NCI-H345 treated with DMSO at 0.1 percent for 48 hours (cell line): ENCODE data around the gene HSD17B12.

Experiments
- DNase-seq: peaks from one replicate; lab custom pipeline; 2025; ENCODE audit not compliant: unreplicated experiment; lab: John Stamatoyannopoulos, UW

HSD17B12 gene

DNA sequence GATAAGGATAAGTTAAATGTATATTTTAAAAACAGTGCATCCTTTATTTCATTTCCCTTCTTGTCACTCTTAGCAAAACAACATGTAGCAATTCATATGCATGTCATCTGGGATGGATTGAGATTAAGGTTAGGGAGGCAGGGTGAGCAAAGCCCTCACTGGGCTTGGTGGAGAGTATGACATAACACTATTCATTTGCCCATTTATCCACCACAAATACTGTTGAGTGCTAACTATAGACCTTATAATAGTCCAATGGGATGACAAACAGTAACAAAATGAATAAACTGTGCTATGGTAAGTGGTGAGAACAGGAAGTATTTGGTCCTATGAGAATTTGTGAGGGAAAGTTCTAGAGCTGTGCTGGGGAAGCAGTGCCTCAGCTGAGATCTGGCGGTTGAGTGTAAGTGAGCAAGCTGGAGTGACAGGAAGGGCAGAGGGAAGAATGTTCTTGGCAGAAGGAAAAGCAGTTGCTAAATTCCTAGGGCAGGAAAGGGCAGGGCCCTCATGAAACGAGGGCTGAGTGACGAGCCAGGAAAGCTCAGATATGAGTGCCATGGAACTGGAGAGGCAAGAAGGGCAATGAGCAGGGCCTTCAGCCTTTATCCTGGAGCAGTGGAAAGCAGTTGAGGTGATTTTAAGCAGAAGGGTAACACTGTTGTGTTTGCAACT is 6.7 kb downstream of the HSD17B12 start:
- no peak for DNase-seq

DNA sequence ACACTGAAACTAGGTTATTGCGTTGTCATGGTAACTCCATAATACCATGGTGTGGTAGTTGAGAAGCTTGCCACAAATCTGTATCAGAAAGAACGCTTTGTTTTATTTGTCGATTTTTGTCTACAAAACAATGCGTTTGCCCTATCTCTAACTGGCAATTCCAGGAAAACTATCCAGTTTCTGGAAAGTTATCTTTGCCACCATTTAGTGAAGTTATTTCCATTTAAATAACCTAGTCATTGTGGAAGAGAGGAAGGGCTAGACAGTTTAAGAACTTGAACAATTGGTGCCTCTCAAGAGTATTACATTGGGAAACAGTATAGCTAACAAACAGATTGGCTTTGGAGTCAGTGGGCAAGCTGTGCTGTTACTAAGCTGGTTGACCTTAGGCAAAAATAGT is 7.9 kb downstream of the HSD17B12 start:
- DNase-seq = no peak

DNA sequence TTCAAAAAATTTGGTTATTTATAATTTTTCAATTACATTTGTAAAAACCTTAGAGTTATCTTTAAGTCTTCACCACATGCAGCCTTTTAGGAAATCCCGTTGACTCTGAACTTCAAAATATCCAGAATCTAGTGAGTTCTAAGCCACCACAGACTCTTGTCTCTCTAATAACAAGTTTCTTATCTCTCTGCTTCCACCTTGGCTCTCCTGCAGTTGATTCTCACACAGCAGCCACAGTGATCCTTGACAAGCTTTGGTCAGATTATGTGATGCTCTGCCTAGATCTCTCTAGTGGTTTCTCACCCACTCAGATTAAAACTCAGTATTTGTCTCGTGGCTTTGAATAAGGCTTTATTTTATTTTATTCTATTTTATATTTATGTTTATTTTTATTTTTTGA is 8.6 kb downstream of the HSD17B12 start:
- no peak for DNase-seq

DNA sequence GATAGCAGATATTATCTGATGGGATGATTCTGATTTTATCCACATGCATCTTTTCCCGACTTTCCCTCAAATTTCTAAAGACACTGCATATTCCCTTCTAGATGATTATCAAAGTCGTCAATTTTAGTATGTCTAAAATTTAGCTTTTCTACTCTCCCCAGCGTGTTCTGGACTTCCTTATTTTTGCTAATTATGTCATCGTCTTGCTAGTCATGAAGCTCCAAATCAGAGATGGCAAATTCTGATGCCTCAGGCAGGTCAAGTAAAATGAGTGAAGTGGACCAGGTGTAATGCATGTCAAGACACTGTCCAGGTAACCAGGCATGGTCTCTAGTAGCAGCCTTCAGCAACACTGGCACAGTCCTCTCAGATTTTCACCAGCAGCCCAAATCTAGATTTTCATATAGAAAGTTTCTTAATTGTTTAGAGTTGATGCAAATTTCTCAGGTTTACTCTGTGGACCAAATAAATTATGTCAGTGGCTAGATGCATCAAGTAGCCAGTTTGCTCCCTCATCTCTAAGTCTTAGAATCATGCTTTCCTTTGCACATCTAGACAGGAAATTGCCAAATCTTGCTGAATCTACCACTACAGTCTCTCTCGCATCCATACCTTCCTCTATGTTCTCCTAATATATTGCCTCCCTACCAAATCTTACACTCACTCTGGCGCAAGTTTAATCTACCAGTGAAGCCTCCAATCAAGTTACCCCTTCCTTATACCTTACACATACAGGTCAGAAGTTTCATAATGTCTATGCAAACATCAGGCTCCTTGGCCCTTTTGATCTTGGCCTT is 10.6 kb downstream of the HSD17B12 start:
- no peak for DNase-seq

DNA sequence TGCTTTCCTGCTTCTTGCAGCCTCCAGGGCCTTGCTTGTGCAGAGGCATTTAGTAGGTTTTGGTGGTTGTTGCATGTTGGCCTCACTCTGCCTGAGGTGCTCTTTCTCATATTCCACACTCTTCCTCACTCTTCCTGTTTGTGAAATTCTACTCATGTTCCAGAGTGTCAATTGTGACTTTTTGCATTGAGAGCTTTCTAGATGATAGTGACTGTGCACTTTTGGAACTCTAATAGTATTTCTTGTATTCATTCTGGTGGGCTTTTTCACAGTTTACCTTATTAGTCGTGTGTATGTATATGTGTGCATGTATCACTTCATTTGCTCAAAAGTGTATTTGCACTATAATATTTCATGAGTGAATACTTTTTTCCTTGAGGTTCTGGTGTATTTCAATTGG is 11.3 kb downstream of the HSD17B12 start:
- no peak for DNase-seq

DNA sequence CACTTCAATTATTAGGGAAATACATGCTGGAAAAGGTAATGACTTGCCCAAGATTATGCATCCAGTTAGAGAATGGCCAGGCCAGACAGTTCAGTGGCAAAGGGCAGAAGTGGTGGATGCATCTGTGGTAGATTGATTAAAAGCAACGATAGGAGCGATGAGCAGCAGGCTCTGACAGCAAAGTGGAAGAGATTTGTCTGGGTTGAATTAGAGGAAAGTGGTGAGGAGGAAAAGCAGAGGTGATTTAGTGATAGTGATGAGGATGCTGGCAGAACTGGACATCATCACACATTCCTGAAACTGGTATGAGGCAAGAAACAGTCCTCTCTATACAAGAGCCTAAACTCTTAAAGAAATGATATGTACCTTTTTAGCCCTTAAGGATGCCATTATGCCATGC is 12.5 kb downstream of the HSD17B12 start:
- no peak for DNase-seq

DNA sequence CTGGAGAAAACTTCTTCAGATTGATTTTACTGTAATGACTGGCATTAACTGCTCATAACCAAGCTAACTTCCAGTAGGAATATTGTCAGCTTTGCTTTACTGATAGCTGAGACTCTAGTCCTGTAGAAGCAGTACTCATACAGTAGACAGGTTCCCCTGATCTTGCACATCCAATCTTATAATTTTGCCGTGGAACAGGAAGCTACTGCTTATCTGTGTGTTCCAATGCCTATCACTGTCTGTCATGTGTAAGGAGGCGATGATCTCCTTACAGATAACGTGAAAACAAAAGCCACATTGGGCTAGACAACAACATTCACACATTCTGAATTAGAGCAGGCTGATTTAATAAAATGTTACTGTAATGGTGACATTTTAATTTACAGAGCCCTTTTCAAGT is 13.2 kb downstream of the HSD17B12 start:
- DNase-seq = no peak

DNA sequence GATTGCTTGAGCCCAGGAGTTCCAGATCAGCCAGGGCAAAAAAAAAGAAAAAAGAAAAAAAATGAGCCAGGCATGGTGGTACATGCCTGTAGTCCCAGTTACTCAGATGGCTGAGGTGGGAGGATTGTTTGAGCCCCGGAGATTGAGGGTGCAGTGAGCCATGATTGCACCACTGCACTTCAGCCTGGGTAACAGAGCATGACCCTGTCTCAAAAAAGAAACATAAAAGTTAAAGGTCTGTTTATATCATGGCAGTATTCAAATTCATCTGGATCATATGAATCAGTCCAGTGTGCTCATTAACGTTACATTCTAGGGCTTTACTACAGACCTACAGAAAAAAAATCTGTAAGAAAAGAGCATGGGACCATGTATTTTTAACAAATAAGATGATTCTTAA is 13.9 kb downstream of the HSD17B12 start:
- no peak for DNase-seq

DNA sequence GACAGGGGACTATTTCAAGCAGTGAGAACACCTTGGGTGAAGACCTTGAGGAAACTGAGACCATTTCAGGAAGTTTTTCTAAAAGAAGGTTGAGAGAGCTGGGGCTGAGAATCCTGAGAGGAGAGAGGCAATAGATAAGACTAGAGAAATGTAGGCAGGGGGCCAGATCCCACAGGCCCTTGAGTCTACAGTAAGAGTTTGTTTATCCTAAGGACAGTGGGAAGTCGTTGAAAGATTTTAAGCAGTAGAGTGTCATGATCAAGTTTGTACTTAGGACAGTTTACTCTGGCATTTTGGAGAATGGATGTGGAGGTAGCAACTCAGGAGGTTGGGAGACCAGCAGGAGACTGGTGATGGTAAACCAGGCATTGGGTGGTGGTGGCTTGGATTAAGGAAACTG is 17.1 kb downstream of the HSD17B12 start:
- DNase-seq = no peak

DNA sequence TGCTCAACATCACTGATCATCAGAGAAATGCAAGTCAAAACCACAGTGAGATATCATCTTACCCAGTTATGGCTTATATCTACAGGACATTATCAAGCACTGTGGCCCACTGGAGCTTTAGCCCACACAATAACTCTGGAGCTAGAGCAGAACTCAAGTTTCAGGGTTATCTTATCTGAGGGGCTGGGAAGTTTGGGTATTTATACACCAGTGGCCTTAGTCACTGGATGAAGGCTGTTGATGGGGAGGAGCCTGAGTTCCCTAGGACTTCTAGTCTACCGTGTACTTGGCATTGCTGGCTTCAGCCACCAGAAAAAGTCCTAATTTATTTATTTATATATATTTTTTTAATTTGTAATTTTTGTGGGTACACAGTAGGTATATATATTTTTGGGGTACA is 19.3 kb downstream of the HSD17B12 start:
- DNase-seq = no peak

DNA sequence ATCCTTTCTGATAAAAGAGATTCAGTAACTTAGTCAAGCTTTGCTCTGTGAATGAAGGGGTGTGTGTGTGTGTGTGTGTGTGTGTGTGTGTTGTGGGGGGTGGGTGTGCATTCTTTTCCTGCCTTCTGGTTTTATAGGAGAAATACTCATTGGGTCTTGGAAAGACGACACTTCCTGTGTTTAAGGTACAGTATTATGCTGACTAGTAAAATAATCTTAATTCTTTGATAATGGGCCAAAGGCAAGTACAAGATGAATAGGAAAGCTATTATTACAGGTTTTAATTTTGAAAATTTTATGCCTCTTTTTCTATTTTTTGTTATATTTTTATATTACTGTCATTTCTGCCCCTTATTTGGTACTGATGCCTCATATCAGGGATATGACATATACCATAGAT is 26.1 kb downstream of the HSD17B12 start:
- no peak for DNase-seq

DNA sequence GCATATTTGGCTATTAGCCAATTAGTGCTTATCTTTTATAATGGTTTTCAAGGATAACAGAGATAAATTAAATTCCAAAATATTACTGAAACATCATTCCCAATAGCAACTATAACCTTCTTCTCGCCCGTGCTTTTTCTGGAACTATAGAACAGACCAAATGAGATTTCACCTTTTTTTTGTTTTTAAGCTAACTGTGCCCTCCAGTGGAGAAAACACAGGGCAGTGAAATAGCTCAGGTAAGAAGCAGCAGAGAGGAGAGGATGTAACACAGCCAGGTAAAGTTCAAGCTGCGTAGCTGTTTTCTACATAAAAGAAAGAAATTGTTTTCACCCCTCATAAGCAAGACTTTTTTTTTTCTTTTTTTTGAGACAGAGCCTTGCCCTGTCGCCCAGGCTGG is 28.2 kb downstream of the HSD17B12 start:
- no peak for DNase-seq

DNA sequence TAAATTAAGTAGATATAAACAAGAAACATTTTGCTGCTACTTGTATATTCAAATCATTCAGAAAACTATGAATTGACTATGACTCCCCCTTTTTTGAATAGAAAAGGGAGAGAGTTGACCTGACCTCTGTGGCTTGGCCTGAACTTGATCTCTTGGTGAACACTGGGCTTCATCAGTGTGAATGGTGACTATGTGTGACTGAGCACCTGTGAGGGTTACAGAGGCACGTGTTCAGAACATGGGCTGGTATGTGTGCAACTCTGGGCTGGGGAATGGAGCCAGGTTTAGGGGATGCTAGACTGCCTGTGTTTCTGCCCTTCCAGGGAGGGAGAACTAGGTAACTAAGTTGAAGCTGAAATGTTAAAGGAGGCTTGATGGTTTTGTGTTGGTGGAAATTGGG is 29.2 kb downstream of the HSD17B12 start:
- DNase-seq = no peak

DNA sequence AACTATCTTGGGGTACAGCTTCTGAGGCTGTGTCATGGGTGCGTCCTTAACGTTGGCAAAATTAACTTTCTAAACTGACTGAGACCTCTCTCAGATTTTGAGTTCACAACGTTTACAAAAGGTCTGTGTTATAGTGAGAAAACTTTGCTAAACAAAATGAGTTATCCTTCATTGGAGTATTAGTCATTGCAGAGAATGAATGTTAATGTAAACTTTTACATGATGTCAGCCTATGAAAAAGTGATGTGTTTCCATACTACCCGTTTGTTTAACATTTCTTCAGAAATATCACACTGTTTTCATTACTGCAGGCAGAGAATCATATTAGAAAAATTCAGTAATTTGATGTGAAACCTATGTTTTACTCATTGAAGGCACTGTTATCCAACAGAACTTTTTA is 32.1 kb downstream of the HSD17B12 start:
- no peak for DNase-seq

DNA sequence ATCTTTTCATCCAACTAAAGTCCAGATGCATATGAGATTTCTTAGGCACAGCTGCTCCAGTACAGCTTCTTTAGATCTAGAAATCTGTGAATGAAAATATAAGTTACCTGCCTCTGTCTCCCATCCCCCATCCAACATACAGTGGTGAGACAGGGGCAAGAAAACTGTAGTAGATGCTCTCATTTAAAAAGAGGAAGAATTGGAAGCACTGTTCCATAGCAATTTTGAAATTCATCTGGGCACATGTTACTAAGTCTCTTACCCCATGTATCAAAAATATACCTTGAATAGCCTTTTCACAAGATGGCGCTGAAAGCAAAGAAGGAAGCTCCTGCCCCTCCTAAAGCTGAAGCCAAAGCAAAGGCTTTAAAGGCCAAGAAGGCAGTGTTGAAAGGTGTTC is 37.8 kb downstream of the HSD17B12 start:
- no peak for DNase-seq

DNA sequence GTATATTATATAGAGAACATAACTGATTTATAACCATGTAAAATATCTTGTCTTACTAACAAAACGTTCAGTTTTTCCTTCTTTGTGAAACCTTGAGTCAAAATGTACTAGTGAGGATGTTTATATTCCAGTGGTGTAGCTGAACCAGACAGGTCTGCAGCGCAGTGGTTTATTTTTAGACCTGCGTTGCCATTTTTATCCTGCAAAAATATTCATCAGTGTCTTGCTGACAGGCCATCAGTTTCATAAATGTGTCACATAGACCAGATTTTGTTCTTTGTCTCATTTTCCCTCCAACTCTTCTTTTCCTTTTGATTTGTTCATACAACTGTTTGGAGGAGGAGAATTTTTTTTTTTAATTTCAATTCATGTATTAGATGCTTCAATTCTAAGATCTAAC is 43.1 kb downstream of the HSD17B12 start:
- no peak for DNase-seq

DNA sequence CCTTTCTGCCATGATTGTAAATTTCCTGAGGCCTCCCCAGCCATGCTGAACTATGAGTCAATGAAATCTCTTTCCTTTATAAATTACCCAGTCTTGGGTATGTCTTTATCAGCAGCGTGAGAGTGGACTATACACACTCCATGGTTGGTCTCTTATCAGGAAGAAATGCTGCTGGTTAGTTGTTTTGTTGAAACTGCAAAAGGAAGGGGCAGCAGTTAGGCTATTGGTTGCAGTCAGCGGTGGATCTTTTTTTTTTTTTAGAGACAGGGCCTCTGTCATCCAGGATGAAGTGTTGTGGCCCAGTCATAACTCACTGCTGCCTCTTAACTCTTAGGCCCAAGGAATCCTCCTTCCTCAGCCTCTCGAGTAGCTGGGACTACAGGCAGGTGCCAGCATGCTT is 51.7 kb downstream of the HSD17B12 start:
- DNase-seq = no peak

DNA sequence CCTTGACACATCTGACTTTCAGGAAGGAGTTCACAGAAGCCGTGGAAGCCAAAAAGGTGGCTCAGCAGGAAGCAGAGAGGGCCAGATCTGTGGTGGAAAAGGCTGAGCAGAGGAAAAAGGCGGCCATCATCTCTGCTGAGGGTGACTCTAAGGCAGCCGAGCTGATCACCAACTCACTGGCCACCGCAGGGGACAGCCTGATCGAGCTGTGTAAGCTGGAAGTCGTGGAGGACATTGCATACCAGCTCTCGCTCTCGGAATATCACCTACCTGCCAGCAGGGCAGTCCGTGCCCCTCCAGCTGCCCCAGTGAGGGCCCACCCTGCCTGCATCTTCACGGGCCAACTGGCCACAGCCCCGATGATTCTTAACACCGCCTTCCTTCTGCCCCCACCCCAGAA is 53.7 kb downstream of the HSD17B12 start:
- no peak for DNase-seq

DNA sequence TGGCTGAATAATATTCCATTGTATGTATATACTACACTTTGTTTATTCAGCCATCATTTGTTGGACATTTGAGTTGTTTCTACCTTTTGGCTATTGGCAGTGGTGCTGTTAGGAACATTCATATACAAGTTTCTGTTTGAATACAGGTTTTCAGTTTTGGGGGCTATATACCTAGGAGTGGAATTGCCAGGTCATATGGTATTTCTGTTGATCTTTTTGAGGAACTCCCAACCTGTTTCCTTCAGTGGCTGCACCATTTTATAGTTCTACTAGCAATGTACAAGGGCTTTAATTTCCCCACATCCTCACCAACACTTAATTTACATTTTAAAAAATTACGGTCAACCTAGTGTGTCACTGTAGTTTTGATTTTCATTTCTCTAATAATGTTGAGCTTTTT is 54.6 kb downstream of the HSD17B12 start:
- DNase-seq = no peak

DNA sequence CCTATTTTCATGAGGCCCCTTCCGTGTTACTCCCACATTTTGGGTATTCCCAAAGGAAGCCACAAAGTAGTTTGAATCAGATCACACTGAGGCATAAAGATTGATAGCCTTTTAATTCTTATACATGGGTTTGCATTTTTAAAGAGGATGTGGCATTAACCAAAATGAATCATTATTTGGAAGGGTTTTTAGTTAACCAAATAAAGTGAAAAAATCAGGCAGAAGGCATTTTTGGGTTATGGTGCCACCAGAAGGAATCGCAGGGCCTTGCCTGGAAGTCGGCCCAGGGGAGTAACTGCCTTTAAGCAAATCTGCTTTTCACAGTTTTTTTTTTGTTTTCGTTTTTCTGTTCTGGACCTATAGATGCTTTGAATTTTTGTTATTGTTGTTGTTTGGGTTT is 55.4 kb downstream of the HSD17B12 start:
- no peak for DNase-seq

DNA sequence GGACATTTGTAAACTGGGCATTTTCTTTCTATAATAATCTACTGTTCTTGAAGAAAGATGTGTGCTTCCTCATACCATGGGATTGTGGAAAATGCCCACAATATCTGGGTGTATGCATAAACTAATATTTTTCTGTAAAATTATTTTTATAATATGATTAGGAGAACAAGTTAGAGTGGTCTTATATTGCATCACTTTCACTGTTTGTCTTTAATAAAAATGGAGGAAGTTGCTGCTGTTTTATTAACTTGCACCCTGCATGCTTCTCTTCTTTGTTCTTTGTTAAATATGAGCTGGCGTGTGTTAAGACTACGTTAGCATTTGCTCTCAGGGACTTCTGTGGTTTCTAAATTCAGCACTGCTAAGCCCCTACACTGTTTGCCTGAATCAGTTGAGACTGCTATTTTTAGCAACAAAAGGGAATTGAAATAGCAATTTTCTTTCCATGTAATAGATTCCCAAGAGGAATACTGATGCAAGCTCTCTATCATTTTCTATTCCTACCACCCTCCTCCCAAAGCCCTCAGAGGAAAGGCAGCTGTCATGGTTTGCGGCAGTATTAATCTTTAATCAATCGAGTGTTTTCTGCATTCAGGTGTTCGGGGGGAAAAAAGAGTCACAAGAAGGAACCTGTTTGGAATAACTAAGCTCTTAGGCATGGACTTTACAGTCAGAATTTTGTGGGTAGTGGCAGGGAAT is 56.1 kb downstream of the HSD17B12 start:
- DNase-seq = no peak

DNA sequence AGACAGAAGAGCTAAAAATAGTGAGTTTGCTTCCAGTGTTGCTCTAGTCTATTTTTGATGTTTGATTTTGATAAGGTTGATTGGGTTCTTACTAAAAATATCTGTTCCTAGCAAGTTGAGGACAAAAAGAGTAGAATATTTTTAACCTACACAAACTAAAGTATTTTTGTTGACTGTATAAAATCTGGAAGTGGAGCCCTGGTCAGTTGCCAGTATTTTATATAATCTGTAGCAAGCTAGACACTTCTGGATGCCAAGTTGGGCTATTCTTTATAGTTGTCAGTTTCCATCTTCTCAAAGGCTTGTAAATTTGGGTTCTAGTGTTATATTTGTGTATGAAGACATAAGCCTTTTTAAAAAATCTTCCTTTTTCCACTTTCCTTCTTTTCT is 56.7 kb downstream of the HSD17B12 start:
- DNase-seq = no peak
